HG02840 (cell line): ENCODE data around the gene NELL2.

ENCODE experiments used
- ATAC-seq: cut with Tn5 transposase; IDR thresholded peaks from one replicate; pipeline ENCODE4 v1.9.1; 2021; ENCODE audit warnings: mild to moderate bottlenecking, moderate library complexity, moderate number of reproducible peaks; ENCODE audit not compliant: unreplicated experiment, low FRiP score

Gene NELL2

DNA sequence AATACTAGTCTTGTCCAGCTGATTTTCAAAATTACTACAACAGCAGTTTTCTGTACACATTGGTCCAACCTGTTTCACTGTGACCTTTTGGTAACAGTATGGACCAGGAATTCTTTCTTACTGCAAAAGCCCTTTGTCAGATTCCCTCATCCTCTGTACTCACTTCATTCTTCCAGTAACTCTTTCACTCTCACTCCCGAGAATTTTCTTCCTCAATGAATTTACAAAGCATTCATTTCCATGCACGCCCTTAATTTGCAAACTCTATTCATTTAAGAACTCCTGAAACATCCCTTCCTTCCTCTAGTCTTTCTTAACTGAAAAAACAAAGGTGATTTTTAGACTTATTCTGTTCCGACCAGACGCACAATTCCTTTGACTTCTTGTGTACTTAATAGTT is 238.2 kb downstream of the NELL2 start:
- ATAC-seq = no peak

DNA sequence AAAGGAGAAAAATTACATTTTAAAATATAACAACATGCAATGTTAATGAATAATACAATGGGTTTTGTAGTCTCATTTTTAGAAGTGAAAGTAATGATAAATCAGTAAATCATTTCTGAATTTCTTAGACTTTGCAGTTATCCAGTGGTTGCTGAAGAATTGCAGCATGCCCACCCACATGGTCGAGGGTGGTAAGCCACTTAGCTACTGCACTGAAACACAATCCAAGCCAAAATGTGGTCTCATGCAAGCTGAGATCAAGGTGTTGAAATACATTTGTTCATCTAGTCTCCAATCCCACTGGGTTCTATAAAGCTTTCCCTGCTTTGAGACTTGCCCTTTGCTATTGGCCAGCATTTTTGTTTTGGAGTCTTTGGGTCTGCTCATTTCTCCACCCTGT is 247.9 kb downstream of the NELL2 start:
- no peak for ATAC-seq

DNA sequence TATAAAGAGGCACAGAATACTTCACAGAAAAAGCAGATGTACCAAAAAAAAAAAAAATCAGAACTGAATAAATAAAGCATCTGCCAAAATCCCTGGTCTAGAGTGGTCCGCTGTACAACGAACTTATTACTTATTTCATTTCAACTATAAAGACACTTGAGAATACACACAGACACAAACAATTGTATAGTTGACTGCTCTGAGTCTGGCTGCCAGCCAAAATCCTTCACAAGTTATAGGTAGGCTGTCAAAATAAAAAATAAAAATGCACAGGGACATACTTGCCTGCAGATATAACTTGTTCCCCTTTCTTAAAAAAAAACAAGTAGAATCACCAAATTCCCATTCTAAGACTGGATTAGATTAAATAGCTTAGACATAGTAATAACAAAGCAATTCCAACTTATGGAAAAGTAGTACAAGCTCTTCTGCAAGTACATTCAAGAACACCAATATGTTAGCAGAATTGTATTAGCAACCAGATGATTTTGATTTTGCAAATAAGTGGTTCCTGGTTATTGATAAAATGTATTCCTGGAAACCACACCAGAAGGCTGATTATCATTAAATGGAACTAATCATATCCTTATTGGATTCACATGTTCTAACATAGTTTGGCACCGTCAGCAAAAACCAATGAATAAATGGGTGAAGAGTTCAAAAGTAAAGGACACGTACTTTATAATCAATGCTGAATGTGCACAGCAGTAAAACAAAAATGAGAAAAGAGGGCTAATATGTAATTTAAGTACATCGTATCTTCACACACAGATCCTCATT is 248.5 kb downstream of the NELL2 start:
- ATAC-seq = no peak

DNA sequence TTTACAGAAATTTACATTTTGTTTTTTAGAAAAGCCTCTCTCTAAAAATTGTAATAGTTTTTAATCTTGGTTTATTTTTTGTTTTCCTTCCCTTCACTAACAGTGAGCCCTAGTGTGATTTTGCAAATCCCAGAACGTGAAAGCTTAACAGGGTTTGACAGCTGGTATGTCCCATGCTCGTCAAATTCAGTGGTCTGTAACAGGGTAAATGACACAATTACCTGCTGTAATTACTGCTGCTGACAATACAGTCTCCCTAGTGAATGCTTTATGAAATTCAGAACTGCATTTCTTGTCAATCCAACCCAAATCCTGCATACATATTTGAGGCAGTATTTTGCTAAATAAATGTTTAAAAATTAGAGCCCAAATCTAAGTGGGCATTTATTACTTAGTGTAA is 249.2 kb downstream of the NELL2 start:
- ATAC-seq = no peak

DNA sequence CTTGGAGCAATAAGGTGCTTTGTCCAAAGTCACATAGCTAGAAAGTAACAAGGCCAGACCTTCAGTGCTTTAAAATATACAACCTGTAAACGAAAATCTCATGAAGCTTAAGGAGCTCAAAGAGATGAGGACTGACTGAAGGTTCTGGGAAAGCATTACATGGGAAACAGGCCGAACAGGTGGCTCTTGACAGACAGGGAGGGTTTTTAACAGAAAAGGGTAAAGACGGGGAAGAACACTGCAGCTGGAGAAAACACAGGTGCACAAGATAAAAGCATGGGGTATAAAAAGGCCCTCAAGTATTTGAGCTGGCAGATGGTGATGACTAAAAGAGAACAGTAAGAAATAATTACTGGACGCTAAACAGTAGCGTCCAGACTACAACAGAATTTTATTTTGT is 257.2 kb downstream of the NELL2 start:
- ATAC-seq = no peak

DNA sequence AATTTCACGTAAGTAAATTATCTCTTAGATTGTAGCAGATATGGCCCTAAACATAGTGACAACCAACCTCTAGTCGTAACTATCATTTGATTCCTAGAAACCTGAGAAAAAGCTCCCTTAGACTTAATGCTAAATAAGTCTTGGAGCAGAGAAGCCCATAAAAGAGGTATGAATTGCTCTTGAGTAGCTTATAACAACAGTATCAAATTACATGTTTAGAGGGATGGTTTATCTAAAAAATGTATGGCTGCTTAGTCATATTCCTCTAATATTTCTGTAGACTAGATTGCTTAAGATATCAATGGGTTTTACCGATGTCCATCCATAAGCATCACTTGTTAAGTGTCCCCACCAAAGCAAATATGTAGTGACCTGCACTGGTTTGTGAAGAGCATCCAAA is 259.7 kb downstream of the NELL2 start:
- no peak for ATAC-seq

DNA sequence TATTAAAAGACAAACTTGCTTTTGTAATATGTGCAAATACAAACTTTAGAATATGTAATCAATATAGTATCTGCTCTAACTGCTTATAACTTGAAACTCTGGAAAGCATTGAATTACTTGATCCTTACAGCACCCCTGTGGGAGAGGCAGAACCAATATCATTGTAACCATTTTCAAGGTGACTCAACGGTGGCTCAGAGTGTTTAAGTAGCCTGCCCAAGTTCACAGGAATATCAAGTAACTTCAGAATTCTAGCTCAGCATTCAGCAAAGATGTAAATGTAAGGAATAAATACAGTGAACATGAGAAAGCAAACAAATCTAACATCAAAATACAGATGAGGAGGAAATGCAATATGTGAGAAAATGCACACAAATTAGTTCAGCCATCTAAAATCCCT is 264.6 kb downstream of the NELL2 start:
- ATAC-seq = no peak

DNA sequence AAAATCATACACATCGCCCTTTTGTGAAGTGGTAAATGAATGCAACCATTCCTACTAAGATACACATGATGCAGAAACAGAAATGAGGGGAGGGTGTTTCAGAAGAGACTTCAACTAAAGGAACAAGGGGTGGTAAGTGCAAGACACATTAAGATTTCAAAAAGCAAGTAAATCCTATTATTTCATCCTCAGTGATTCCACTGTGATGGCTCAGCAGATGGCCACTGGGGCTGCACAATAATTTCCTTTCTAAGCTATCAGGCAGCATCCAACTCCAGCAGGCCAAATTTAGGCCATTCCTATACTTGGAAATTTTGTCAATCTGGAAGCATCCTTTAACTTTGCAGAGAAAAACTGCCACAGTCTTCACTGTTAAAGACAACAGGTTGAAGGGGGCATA is 272.4 kb downstream of the NELL2 start:
- no peak for ATAC-seq

DNA sequence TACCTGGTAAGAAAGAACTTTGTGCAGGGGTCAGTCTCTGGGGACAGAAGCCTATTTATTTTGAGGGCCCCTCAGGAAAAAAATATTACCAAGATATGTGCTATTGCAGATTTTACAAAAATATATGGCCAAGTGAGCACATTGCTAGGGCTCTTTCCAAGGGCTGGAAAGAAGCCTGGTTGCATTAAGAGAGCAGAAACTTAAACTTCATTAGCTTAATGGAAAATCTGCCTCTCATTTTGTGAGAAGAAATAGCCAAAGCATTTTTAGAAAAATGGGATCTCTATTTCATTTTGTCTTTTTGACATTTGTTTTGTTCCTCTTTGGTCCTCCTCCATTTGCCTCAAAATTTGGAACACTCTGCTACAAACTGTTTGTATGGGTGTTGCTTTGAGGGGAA is 283.5 kb downstream of the NELL2 start:
- no peak for ATAC-seq

DNA sequence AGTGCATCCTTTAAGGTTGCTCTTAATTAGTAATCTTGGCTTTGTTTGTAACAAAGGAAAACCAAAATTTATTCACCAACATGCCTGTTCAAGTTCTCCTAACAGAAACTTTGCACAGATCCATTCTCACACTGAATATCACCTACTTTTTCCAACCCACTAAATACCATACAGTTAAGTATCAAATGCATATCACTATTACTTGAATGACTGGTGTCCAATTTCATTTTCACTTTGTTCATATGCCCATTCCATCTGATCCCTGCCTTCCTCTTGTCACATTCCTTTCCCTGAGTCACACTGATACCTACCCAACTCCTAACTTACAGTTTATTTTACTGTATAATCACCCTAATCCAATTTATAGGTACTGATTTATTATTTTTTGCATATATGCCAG is 286.4 kb downstream of the NELL2 start:
- no peak for ATAC-seq

DNA sequence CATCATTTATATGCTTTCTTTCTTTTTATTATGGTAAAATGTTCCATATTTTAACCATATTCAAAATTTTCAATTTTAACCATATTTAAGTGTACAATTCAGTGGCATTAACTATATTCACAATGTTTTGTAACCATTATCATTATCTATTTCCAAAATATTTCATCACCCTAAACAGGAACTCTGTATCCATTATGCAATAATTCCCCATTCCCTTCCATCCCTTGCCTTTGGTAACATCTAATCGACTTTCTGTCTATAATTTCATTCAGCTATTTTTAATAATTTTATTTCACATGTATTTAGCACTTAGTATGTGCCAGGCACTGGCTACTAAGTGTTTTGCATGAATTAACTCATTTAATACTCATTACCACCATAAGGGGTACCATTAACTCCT is 287.5 kb downstream of the NELL2 start:
- no peak for ATAC-seq

DNA sequence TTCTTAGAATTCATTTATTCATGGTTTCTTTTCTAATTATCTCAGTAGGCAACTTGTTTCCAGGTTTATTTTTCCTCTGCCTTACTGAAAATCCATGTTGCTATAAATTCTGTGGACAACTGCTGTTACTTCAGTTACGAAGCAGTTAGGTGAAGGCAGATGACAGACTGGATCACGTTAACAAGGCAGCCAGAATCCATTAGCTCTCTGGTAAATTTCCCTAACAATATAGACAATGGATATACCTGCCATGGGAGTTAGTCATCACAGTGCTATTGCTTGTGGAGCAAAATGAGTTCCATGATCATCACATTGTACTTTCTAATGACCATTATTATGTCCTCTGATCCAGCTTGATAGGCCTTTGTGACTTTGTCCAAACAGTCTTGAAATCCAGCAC is 291.5 kb downstream of the NELL2 start:
- ATAC-seq = no peak

DNA sequence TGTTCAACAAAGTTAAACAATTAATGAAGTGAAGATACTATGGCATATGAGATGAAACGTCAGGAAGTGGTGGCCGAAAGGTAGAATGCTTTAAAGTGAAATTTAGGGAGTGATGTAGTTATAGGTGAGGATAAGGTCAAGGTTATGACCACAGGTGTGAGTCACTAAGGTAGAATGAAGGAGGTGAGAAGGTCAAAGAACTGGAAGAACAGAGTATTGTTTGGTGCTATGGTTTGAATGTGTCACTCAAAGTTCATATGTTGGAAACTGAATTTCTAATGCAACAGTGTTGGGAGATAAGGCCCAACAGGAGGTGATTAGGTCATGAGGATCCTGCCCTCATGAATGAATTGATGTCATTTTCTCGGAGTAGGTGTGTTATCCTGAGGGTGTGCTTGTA is 293.6 kb downstream of the NELL2 start:
- no peak for ATAC-seq

DNA sequence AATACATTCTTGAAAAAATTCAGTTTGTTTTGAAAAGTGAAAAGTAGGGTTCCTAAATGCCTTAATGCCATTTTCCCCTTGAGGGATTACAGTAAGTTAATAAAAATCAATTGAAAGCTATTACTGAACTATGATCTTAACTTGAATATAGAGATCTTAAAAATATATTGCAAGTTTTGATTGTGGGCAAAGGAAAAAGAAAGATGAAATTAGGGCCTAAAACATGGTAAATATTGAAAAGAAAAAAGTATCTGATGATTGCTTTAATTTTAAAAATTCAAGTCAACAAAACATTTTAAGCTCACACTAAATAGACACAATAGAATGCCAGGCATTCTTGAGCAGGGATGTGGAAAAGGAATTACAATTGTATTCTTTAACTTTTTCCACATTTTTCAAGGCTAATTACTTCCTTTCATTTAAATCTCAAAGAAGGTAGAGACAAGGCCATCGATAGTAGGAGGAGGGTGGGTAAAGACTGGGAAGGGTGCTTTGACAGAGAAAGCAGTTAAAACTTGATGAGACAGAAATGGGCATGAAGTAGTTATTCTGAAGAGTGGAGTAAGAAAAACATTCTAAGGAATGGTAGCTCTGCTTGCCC is 294.4 kb downstream of the NELL2 start:
- no peak for ATAC-seq

DNA sequence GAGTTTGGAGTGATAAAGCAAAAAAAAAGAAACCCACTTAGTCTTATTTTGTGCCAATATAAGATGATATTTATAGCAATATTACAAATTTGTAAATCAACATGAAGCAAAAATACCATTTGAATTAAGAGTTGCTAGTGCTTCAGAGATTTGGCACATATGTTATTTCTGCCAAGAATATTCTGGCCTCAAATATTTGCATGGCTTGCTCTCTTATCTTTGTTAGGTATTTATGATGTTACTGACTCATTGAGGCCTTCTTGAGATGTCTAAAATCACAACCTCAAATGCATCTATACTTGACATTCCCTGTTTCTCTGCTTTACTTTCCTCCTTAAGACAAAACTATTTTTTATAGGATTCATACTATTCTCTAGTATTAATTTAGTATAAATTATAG is 301.5 kb downstream of the NELL2 start:
- ATAC-seq = no peak

DNA sequence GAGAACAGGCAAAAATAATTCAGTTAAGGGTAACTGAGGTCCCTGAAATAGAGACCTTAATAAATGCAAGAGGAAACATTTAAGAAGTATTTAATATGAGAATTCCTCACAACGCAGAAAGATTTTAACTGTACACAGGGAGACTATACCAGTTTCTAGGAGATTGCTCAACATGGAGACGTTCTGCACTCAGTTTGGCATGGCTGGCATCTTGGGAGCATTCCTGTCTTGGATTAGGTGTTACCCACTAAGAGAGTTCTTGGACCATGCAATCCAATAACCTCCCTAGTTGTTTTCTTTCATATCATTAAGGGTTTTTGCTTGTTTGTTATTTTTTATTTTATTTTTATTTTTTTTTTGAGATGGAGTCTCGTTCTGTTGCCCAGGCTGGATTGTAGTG is 302.4 kb downstream of the NELL2 start:
- no peak for ATAC-seq

DNA sequence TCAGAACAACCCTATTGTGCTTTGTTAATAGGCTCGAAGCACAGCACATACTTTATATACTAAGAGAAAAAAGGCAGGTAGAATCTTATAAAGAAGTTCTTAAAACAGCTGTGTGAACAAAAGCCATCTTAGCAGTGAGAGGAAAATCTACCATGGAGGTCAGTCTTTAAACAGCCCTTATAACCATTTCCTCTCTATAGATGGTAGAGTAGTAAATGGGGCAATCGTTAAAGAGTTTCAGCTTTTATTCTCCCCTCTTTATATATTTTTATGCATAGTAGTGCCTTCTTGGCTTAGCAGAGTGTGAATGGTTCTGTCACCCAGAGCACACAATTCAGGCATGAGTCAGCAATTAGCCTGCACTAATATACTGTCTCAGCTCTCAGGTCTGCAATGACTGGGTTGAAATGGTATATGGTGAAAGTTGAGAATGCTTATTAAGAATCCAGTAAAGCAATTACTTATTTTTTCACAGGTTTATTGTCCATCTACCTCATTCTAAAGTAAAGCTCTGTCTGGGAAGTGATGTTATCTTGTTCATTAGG is 305.0 kb downstream of the NELL2 start:
- ATAC-seq = no peak

DNA sequence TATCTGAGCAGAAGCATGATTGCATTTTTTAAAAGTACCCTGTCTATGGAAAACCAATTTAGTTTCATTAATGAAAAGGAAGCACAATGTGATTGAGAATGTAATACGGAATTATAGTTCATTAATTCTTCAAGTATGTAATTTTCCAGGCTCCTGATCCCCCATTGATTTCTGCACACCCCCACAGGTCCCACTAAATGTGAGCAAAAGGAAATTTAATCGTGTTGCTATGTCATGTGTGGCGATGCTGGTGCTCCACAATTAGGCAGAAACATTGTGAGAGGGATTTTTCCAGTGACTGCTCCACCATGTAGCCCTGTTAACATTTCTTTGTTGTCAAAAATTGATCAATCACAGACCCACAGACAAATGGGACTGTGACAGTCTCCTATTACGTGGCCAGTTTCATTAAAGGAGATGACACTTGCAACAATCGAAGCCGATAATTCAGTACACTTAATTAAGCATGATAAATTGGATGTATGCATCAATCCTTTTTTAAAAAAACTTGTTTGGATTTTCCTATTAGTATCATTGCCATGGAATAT is 306.0 kb downstream of the NELL2 start:
- no peak for ATAC-seq

DNA sequence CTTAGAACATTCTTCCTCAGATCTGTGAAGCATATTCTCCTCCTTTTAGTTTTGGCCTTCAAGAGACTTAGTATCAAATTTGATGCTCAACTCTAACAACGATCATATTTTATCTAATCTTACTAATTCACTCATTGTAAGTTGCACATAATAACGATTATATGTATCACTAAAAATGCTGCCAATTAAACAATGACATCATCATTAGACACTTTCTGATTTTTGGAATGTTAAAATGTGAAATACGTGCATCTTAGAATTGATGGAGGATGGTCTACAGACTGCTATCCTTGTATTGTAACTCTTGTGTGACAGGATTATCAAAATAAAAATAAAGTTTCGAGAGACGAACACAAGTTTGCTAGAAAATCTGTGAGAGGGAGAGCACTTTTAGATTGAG is 311.0 kb downstream of the NELL2 start:
- no peak for ATAC-seq

DNA sequence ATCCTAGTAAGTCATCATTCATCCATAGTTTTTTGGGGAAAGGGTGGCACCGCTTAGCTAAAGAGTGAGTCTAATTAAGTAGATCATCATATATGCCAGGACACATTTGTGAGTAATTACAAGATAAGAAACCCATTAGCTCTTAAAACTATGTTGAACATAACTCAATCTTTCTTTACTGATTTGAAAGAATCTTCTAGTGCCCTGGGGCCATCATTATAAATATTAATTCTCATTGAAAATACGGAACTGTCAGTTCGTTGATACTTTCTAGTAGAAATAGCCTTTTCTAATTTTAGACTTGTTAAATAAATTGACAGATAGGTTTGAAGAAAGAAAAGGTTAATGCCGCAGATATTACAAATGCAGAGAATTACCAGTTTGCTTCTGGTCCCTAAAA is 312.6 kb downstream of the NELL2 start:
- ATAC-seq = no peak

DNA sequence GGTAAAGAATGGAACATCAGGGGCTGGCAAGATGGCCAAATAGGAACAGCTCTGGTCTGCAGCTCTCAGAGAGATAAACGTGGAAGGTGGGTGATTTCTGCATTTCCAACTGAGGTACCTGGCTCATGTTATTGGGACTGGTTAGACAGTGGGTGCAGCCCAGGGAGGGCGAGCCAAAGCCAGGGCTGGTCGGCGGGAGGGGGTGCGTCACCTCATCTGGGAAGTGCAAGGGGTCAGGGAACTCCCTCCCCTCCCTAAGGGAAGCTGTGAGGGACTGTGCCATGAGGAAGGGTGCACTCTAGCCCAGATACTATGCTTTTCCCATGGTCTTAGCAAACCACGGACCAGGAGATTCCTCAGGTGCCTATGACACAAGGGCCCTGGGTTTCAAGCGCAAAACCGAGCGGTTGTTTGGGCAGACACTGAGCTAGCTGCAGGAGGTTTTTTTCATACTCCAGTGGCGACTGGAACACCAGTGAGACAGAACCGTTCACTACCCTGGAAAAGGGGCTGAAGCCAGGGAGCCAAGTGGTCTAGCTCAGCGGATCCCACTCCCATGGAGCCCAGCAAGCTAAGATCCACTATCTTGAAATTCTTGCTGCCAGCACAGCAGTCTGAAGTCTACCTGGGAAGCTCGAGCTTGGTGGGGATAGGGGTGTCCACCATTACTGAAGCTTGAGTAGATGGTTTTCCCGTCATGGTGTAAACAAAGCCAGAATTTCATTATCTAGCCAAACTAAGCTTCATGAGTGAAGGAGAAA is 317.6 kb downstream of the NELL2 start:
- no peak for ATAC-seq
